Stimulated activated CD4-positive, alpha-beta T cell treated with anti-CD3 and anti-CD28 coated beads, Interleukin-2, amount 100 ng/mL, for 48 hours (primary cell): ENCODE data around the gene MTREX.
"Not testable (repeated sequence)": the region's sequence is repeated elsewhere in the genome, so short reads cannot be mapped to it uniquely, and the experiment has no call there.

Source experiments
- DNase-seq, 2 donors: peaks; one replicate each; pipeline ENCODE4 v3.0.0-alpha.2; 2020

MTREX gene

GRCh38 chr5:55307383-55308253 lies at the start of gene MTREX, which contains the start of gene DHX29:
Gene MTREX, plus strand, starts transcription at chr5:55307989. Its CDS starts 25 bp downstream, at chr5:55308014.
Gene DHX29, minus strand, starts transcription at chr5:55307694. Its CDS starts 121 bp downstream, at chr5:55307573.
- peak; percentile 78 to 80 for DNase-seq

GRCh38 chr5:55258339-55258738 lies 49.5 kb upstream of the MTREX start:
- DNase-seq: no peak

GRCh38 chr5:55276771-55277170 lies 31.0 kb upstream of the MTREX start:
- no peak for DNase-seq

- no peak for DNase-seq
Observed at GRCh38 chr5:55278778-55279177, 29.0 kb upstream of the MTREX start.

GRCh38 chr5:55286411-55286933 lies 21.3 kb upstream of the MTREX start:
- DNase-seq: no peak

GRCh38 chr5:55289808-55290207 lies 18.0 kb upstream of the MTREX start:
- DNase-seq: no peak

GRCh38 chr5:55290991-55291390 lies 16.8 kb upstream of the MTREX start:
- DNase-seq: no peak

- DNase-seq: no peak
Observed at GRCh38 chr5:55294935-55295334, 12.9 kb upstream of the MTREX start.

- DNase-seq: no peak
Observed at GRCh38 chr5:55300890-55301289, 6.9 kb upstream of the MTREX start.

GRCh38 chr5:55303238-55303690 lies 4.5 kb upstream of the MTREX start:
- no peak for DNase-seq

GRCh38 chr5:55304584-55304983 lies 3.2 kb upstream of the MTREX start:
- DNase-seq: no peak

GRCh38 chr5:55305345-55305744 lies 2.4 kb upstream of the MTREX start:
- no peak for DNase-seq

- DNase-seq: no peak
Observed at GRCh38 chr5:55306641-55307382, 977 bp upstream of the MTREX start.

GRCh38 chr5:55308254-55308836 lies 556 bp downstream of the MTREX start:
- DNase-seq: peak; percentile 6 to 13

- DNase-seq: no peak
Observed at GRCh38 chr5:55313870-55314617, 6.3 kb downstream of the MTREX start.

GRCh38 chr5:55316289-55316688 lies 8.5 kb downstream of the MTREX start:
- no peak for DNase-seq

GRCh38 chr5:55316837-55317236 lies 9.0 kb downstream of the MTREX start:
- no peak for DNase-seq

GRCh38 chr5:55318237-55318636 lies 10.4 kb downstream of the MTREX start:
- not testable (repeated sequence) for DNase-seq

- DNase-seq: no peak
Observed at GRCh38 chr5:55319491-55319890, 11.7 kb downstream of the MTREX start.

GRCh38 chr5:55320571-55320970 lies 12.8 kb downstream of the MTREX start:
- DNase-seq: no peak

GRCh38 chr5:55324006-55324405 lies 16.2 kb downstream of the MTREX start:
- no peak for DNase-seq

- DNase-seq: no peak
Observed at GRCh38 chr5:55324815-55325418, 17.1 kb downstream of the MTREX start.
